ENCODE data around the gene MYEOV.
A peak's percentile ranks its signal among the peaks of the same experiment; 100 is the strongest.

Gene MYEOV

GRCh38 chr11:69288883-69289242 lies 5.1 kb upstream of the MYEOV start:
- TF ChIP-seq CTCF (conservative IDR thresholded peaks at IDR 0.05; ENCODE audit: low read depth) = no peak
- POLR2A ChIA-PET (ENCODE audit: low non-redundant PET) = no interaction called here
- no peak for DNase-seq (ENCODE audit: low spot score)
- CTCF ChIA-PET = no interaction called here
- no peak overlapping the region for H3K27ac ChIP-seq

- ChIA-PET CTCF (no interaction called here), POLR2A (ENCODE audit: low non-redundant PET) (no interaction called here)
Measured at GRCh38 chr11:69290806-69291205, 3.1 kb upstream of the MYEOV start.

GRCh38 chr11:69291459-69292110 lies 2.4 kb upstream of the MYEOV start:
- H3K27ac ChIP-seq = no peak overlapping the region
- CTCF ChIA-PET = interaction anchor here (0.5 to 0.6 kb wide), 2 partner anchors 61 to 126 kb away, joined by 3 read pairs; no protein-coding TSS in a partner anchor
- POLR2A ChIA-PET (ENCODE audit: low non-redundant PET) = no interaction called here
- no peak for TF ChIP-seq CTCF (conservative IDR thresholded peaks at IDR 0.05; ENCODE audit: low read depth)
- no peak for DNase-seq (ENCODE audit: low spot score)

More at GRCh38 chr11:69290806-69291205, 3.1 kb upstream of the MYEOV start:
- no peak for TF ChIP-seq CTCF (conservative IDR thresholded peaks at IDR 0.05; ENCODE audit: low read depth)
- no peak overlapping the region for H3K27ac ChIP-seq
- no peak for DNase-seq (ENCODE audit: low spot score)

- H3K27ac ChIP-seq = no peak overlapping the region
- CTCF ChIA-PET = interaction anchor here (0.5 to 0.8 kb wide), 7 partner anchors 10 to 1120 kb away, joined by 3 to 4 read pairs (median 3); no protein-coding TSS in a partner anchor
- POLR2A ChIA-PET (ENCODE audit: low non-redundant PET) = no interaction called here
- TF ChIP-seq CTCF (conservative IDR thresholded peaks at IDR 0.05; ENCODE audit: low read depth) = no peak; the same call in 1 of the 2 replicates
- DNase-seq (ENCODE audit: low spot score) = no peak
Measured at GRCh38 chr11:69292221-69292648, 1.7 kb upstream of the MYEOV start.

GRCh38 chr11:69293087-69293486 lies 868 bp upstream of the MYEOV start:
- H3K27ac ChIP-seq = peak overlapping the region; percentile 38
- ChIA-PET CTCF (interaction anchor here (0.5 to 0.8 kb wide), 4 partner anchors 11 to 635 kb away, joined by 3 to 4 read pairs (median 4); no protein-coding TSS in a partner anchor), POLR2A (ENCODE audit: low non-redundant PET) (interaction anchor here (1.4 kb wide), 1 partner anchor 346 kb away, joined by 4 read pairs; no protein-coding TSS in a partner anchor)
- no peak for DNase-seq (ENCODE audit: low spot score)
- no peak for TF ChIP-seq CTCF (conservative IDR thresholded peaks at IDR 0.05; ENCODE audit: low read depth)

- DNase-seq (ENCODE audit: low spot score) = no peak
- peak overlapping the region; percentile 38; the same call in 1 of the 2 replicates for H3K27ac ChIP-seq
- POLR2A ChIA-PET (ENCODE audit: low non-redundant PET) = no interaction called here
- CTCF ChIA-PET = interaction anchor here (0.6 kb wide), 1 partner anchor 616 kb away, joined by 4 read pairs; no protein-coding TSS in a partner anchor
- TF ChIP-seq CTCF (conservative IDR thresholded peaks at IDR 0.05; ENCODE audit: low read depth) = no peak
Measured at GRCh38 chr11:69294571-69295078, 670 bp downstream of the MYEOV start.

Data from RWPE1 (cell line).